OCI-LY3 (cell line): ENCODE results near the gene ROR1.

Source experiments
- CTCF ChIP-seq: fragments of 200-600, 300-600 bp; sonication (generic); IDR thresholded peaks from 2 replicates; pipeline ENCODE4 v1.5.1; 2014; ENCODE audit warnings: antibody characterized with exemption, low read length, low read depth
- EZH2phosphoT487 ChIP-seq: fragments of 200-600 bp; shearing (Covaris generic); IDR thresholded peaks from 2 replicates; pipeline ENCODE4 v1.6.1; 2018; ENCODE audit warnings: antibody characterized with exemption, mixed run types, low read depth

GRCh38 chr1:64133036-64133435, 359.2 kb downstream of the ROR1 start:
- no peak for TF ChIP-seq CTCF
- TF ChIP-seq EZH2phosphoT487: no peak
